C4-2B (cell line): ENCODE measurements around the gene APOL2.
A peak's percentile ranks its signal among the peaks of the same experiment; 100 is the strongest.
"Not testable (repeated sequence)": the region's sequence is repeated elsewhere in the genome, so short reads cannot be mapped to it uniquely, and the experiment has no call there.

Experiments used
- H3K27ac ChIP-seq: fragments of 450-650 bp; 2 replicates; pipeline ENCODE4 v1.5.1; 2017
- ZFX ChIP-seq: fragments of 450-650 bp; IDR thresholded peaks from 2 replicates; pipeline ENCODE4 v1.6.1; 2017
- TF ChIP-seq, protein P1 (sequence below): fragments of 450-650 bp; conservative IDR thresholded peaks from 2 replicates; pipeline ENCODE4 v1.5.1; 2017; ENCODE audit warnings: mild to moderate bottlenecking

The APOL2 gene

GRCh38 chr22:36232715-36233401 lies 6.5 kb downstream of the APOL2 start:
- TF ChIP-seq, protein P1, sequence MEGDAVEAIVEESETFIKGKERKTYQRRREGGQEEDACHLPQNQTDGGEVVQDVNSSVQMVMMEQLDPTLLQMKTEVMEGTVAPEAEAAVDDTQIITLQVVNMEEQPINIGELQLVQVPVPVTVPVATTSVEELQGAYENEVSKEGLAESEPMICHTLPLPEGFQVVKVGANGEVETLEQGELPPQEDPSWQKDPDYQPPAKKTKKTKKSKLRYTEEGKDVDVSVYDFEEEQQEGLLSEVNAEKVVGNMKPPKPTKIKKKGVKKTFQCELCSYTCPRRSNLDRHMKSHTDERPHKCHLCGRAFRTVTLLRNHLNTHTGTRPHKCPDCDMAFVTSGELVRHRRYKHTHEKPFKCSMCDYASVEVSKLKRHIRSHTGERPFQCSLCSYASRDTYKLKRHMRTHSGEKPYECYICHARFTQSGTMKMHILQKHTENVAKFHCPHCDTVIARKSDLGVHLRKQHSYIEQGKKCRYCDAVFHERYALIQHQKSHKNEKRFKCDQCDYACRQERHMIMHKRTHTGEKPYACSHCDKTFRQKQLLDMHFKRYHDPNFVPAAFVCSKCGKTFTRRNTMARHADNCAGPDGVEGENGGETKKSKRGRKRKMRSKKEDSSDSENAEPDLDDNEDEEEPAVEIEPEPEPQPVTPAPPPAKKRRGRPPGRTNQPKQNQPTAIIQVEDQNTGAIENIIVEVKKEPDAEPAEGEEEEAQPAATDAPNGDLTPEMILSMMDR = no peak
- no peak for TF ChIP-seq ZFX
- H3K27ac ChIP-seq = peak overlapping the region; percentile 4; the same call in 1 of the 2 replicates

- H3K27ac ChIP-seq = not testable (repeated sequence)
Measured at GRCh38 chr22:36231051-36231450, 8.3 kb downstream of the APOL2 start.

- H3K27ac ChIP-seq = not testable (repeated sequence)
Measured at GRCh38 chr22:36229649-36230048, 9.7 kb downstream of the APOL2 start.

DNA sequence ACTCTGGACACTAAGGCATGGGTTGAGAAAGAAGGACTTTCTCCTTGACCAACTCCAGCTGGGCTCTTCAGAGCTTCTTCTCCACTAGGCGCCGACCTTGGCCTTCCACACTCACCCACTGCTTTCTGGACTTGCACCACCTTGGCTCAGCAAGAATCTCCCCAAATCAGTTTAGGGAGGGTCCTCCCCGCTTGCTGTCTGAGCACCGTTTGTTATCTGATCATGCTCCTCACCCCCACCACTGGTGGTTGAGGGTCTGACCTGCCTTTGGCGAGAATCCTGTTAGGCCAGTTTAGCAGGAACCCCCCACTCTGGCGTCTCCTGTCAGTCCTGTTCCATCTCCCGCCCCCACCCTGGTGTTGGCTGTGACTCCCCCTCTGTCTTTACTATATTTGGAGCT lies 10.4 kb downstream of the APOL2 start:
- no peak for TF ChIP-seq ZFX
- TF ChIP-seq, protein P1 = no peak
- no peak overlapping the region for H3K27ac ChIP-seq

DNA sequence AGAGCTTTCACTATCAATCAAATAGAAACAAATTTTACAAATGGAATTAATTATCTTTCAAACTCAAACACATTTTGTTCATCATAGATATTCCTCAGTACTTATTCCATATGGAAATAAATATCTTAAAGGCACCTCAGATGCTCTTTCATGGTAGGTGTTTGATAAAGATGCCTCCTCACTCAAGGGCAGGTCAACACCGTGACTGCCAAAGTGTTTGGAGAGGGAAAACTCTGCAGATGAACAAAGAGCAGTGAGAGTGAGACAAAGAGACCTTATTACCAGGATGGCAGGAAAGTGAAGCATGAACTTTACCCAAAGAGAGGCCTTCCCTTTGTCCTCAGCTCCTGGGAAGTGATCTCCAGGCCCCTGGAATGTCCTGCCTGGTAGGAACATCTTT lies 11.0 kb downstream of the APOL2 start:
- not testable (repeated sequence) for H3K27ac ChIP-seq

DNA sequence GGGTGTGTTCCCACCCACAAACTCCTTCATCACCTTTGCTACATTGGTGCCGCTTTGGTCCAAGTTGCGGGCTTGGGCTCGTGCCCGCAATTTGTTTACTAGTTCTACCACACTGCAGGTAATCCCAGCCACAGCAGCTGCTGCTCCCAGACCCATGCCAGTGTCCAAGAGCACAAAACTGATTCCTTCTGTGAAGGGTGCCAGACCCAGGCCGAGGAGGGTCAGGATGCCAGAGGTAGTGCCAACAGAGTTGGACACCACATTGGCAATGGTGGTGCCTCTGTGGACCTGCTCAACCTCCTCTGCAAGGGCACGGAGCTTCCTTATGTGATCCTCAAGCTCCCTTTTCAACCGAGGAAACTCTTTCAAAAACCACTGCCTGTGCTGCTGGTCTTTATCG lies 11.5 kb downstream of the APOL2 start:
- TF ChIP-seq ZFX = no peak
- TF ChIP-seq, protein P1 = no peak
- no peak overlapping the region for H3K27ac ChIP-seq

DNA sequence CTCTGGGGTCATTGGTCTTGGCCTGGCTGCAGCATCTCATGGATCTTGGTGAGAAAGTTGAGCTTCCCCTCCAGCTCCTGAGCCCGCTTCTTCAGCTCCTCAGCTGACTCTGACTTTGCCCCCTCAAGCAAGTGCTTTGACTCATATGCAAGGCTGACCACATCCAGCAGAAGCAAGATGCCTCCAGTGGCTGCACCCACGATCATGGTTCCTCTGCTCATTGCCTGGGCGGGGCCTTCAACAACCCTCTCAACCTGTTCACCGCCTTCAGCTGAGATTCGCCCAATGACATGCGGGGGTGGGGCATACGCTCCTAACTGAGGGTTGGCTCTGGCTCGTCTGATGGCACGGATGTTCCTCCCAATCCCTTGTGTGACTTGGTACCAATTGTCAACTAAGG lies 11.9 kb downstream of the APOL2 start:
- H3K27ac ChIP-seq = no peak overlapping the region
- TF ChIP-seq, protein P1 = no peak
- TF ChIP-seq ZFX = no peak

DNA sequence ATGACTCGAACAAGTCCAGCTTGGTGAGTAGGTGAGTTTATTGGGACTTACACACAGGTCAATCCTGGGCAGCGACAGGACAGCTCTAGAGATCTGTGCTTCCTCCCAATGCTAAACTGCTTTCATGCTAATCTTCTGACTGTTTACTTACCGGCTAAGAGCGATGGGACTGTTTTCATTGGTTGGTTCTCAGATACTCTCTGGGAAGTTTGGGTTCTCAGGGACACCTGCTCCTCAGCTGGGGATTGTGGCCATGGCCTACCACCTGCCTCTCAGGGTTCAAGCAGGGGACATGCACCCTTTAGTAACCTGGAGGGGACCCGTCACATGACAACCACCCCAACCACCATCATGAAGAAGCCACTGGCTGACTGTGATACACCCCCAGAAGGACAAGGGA lies 13.1 kb downstream of the APOL2 start:
- no peak overlapping the region for H3K27ac ChIP-seq
- TF ChIP-seq, protein P1 = no peak
- TF ChIP-seq ZFX = no peak

DNA sequence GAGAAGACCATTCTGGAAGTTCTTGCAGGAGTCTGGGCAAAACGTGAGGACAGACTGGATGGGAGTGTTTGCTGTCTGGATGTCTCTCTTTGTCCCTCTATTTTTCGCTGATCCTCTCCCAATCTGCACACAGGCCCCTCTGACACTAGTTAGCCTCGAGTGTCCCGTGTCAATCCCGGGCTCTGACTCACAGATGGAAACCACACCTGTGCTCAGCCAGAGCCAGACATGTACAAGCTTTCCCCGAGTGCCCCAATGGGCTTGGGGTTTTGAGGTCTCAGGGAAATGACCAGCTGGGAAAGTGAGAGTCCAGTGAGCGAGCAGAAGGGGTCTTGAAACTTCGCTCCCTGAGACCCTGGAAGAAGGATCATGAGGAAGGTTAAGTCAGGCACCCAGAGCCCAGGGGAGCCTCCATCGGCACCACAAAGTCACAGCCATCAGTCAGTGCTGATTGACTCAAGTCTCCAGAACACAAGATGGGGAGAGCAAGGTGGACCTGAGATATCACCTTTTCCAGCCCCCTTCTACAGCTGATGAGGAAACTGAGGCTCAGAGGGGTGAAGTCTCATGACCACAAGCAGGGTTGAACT lies 13.9 kb downstream of the APOL2 start:
- TF ChIP-seq, protein P1 = no peak
- TF ChIP-seq ZFX = no peak
- H3K27ac ChIP-seq = no peak overlapping the region
